GM19328 (cell line): ENCODE measurements around the gene MRPL37.
"Not testable (repeated sequence)": the region's sequence is repeated elsewhere in the genome, so short reads cannot be mapped to it uniquely, and the experiment has no call there.

Experiments
- ATAC-seq: cut with Tn5 transposase; IDR thresholded peaks from one replicate; pipeline ENCODE4 v1.9.1; 2021; ENCODE audit warnings: mild to moderate bottlenecking, moderate library complexity; ENCODE audit not compliant: unreplicated experiment

Gene MRPL37

GRCh38 chr1:54172614-54173599 lies 27.1 kb upstream of the MRPL37 start:
- ATAC-seq: no peak

- ATAC-seq: no peak
Observed at GRCh38 chr1:54173681-54174080, 26.3 kb upstream of the MRPL37 start.

- ATAC-seq: no peak
Observed at GRCh38 chr1:54174106-54174505, 25.9 kb upstream of the MRPL37 start.

GRCh38 chr1:54176621-54177327 lies 23.2 kb upstream of the MRPL37 start:
- ATAC-seq: no peak

GRCh38 chr1:54177726-54178125 lies 22.2 kb upstream of the MRPL37 start:
- ATAC-seq: no peak

GRCh38 chr1:54178296-54179070 lies 21.5 kb upstream of the MRPL37 start:
- no peak for ATAC-seq

- no peak for ATAC-seq
Observed at GRCh38 chr1:54180701-54181360, 19.1 kb upstream of the MRPL37 start.

- no peak for ATAC-seq
Observed at GRCh38 chr1:54186056-54186455, 13.9 kb upstream of the MRPL37 start.

- ATAC-seq: no peak
Observed at GRCh38 chr1:54188291-54188690, 11.7 kb upstream of the MRPL37 start.

- no peak for ATAC-seq
Observed at GRCh38 chr1:54190526-54190925, 9.4 kb upstream of the MRPL37 start.

GRCh38 chr1:54191525-54191924 lies 8.4 kb upstream of the MRPL37 start:
- no peak for ATAC-seq

- ATAC-seq: no peak
Observed at GRCh38 chr1:54193453-54193852, 6.5 kb upstream of the MRPL37 start.

GRCh38 chr1:54199151-54199764 lies 709 bp upstream of the MRPL37 start:
- no peak for ATAC-seq

GRCh38 chr1:54200519-54200997 lies 591 bp downstream of the MRPL37 start:
- ATAC-seq: no peak

- no peak for ATAC-seq
Observed at GRCh38 chr1:54204199-54204598, 4.2 kb downstream of the MRPL37 start.

- no peak for ATAC-seq
Observed at GRCh38 chr1:54207287-54207686, 7.3 kb downstream of the MRPL37 start.

GRCh38 chr1:54207896-54208295 lies 7.9 kb downstream of the MRPL37 start:
- ATAC-seq: not testable (repeated sequence)

GRCh38 chr1:54212872-54213271 lies 12.9 kb downstream of the MRPL37 start:
- no peak for ATAC-seq

- no peak for ATAC-seq
Observed at GRCh38 chr1:54215523-54215922, 15.6 kb downstream of the MRPL37 start.
